ENCODE results near the gene BMERB1. TPM values are rescaled to one million over a fixed set of nuclear protein-coding genes. Genes with fewer than 3 reads are reported as not detected.
A peak's percentile ranks its signal among the peaks of the same experiment; 100 is the strongest.

BMERB1 gene
- total RNA-seq, 1 donor from 2014 or later = 44.9 TPM

- DNase-seq (ENCODE audit: low spot score) = no peak
Measured at GRCh38 chr16:15498427-15499175, 64.2 kb downstream of the BMERB1 start.

GRCh38 chr16:15502041-15502725, 67.8 kb downstream of the BMERB1 start:
- no peak for DNase-seq (ENCODE audit: low spot score)

GRCh38 chr16:15506441-15506840, 72.1 kb downstream of the BMERB1 start:
- DNase-seq (ENCODE audit: low spot score) = no peak

GRCh38 chr16:15507301-15507958, 73.0 kb downstream of the BMERB1 start:
- DNase-seq (ENCODE audit: low spot score) = no peak

- no peak for DNase-seq (ENCODE audit: low spot score)
Measured at GRCh38 chr16:15507959-15508627, 73.7 kb downstream of the BMERB1 start.

GRCh38 chr16:15509051-15509592, 74.7 kb downstream of the BMERB1 start:
- no peak for DNase-seq (ENCODE audit: low spot score)

- DNase-seq (ENCODE audit: low spot score) = no peak
Measured at GRCh38 chr16:15509593-15510535, 75.5 kb downstream of the BMERB1 start.

GRCh38 chr16:15510992-15511391, 76.6 kb downstream of the BMERB1 start:
- DNase-seq (ENCODE audit: low spot score) = no peak

GRCh38 chr16:15511759-15512487, 77.5 kb downstream of the BMERB1 start:
- no peak for DNase-seq (ENCODE audit: low spot score)

- no peak for DNase-seq (ENCODE audit: low spot score)
Measured at GRCh38 chr16:15513156-15513555, 78.8 kb downstream of the BMERB1 start.

GRCh38 chr16:15515992-15516391, 81.6 kb downstream of the BMERB1 start:
- no peak for DNase-seq (ENCODE audit: low spot score)

GRCh38 chr16:15516609-15517008, 82.2 kb downstream of the BMERB1 start:
- no peak for DNase-seq (ENCODE audit: low spot score)

GRCh38 chr16:15517743-15518377, 83.5 kb downstream of the BMERB1 start:
- DNase-seq (ENCODE audit: low spot score) = no peak

GRCh38 chr16:15518381-15519351, 84.3 kb downstream of the BMERB1 start:
- DNase-seq (ENCODE audit: low spot score) = peak; percentile 53

GRCh38 chr16:15519790-15520189, 85.4 kb downstream of the BMERB1 start:
- DNase-seq (ENCODE audit: low spot score) = no peak

- DNase-seq (ENCODE audit: low spot score) = no peak
Measured at GRCh38 chr16:15521390-15521757, 87.0 kb downstream of the BMERB1 start.

GRCh38 chr16:15521758-15522509, 87.5 kb downstream of the BMERB1 start:
- no peak for DNase-seq (ENCODE audit: low spot score)

GRCh38 chr16:15523092-15523541, 88.7 kb downstream of the BMERB1 start:
- DNase-seq (ENCODE audit: low spot score) = no peak
